Erythroblast (primary cell): ENCODE measurements around the gene GALNT18.

Experiments used
- DNase-seq, 2 experiments: peaks; one replicate each; lab custom pipeline; 2025; lab: John Stamatoyannopoulos, UW
- GATA1 ChIP-seq: IDR thresholded peaks from 2 replicates; pipeline ENCODE4 v1.6.1; 2011; ENCODE audit warnings: low read depth, mild to moderate bottlenecking, control low read depth, low read length, moderate library complexity
- POLR2A ChIP-seq: IDR thresholded peaks from 2 replicates; pipeline ENCODE4 v1.6.1; 2011; ENCODE audit warnings: mild to moderate bottlenecking, low read length

The GALNT18 gene

DNA sequence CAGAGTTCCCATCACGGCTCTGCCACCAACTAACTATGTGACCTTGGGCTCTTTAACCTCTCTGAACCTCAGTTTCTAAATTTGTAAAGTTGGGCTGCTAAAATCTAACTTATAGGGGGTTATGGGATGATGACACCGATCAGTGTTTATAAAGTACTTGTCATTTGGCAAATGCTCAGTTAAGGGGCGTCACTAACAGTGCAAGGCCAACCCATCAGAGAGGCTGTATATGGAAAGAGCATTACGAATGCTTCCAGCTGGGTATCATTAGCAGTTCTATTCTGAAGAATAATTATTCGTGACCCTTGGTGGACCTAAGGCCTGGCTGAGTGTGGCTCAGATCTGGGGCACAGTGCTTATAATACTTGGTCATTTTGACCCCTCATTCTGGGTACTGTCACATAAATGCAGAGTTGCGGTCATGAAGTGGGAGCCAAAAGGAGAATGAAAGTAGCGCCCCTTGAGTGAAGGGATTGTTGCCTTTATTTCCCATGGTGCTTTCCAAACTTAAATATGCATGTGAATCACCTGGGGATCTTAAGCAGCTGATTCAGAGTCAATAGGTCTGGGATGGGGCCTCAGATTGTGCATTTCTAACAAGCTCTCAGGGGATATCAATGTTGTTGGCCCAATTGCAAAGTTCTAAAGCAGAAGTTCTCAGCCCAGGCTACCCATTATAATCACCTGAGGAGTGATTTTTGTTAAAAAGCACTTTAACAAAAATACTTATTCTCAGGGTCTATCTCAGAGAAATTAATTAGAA is 384.6 kb downstream of the GALNT18 start:
- TF ChIP-seq POLR2A (no peak), GATA1 (no peak)
- DNase-seq: no peak

DNA sequence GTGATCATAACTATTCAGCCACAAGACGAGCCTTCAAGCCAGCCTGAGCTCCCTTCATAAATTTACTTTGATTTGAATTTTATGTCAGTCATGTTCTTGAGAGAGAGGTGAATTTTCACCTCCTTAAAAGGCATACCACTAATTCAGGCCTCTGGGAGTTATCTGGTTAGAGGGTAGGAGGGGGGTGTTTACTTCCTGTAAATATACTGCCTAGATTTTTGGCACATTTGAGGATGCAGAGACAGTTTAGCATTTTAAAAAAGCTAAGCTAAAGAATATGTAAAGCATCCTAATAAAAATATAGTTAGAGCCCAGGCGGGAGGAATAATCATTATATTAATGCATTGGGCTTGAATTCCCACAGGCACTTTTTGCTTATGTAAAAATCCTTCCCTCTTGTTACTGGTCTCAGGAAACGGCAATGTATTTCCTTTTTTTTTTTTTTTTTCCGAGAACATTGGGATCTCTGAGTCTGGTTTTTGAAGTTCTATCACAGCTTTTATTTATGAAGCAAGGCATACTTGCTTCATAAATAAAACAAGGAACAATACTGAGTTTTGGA is 385.2 kb downstream of the GALNT18 start:
- TF ChIP-seq POLR2A: no peak
- TF ChIP-seq GATA1: no peak

DNA sequence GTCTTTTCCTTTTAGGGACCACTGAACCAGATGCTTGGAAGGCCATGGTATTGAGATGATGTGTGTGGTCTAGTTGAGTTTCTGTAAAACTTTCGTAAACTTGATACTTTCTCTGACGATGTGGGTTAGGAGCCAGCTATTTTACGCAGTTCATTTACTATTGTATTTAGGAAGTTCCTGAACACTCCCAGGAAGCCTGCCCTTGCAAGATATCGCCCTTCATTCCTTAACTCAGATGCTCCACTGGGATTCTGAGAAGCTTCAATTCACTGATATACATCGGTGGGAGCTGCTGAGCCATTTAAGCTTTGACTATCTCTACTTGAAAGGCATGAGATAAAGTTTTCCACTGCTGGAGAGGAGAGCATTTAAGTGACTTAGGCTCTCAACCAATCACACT is 390.0 kb downstream of the GALNT18 start:
- TF ChIP-seq GATA1: no peak
- TF ChIP-seq POLR2A: no peak
- DNase-seq: no peak

More for the DNA sequence above, 385.2 kb downstream of the GALNT18 start:
- DNase-seq: no peak

DNA sequence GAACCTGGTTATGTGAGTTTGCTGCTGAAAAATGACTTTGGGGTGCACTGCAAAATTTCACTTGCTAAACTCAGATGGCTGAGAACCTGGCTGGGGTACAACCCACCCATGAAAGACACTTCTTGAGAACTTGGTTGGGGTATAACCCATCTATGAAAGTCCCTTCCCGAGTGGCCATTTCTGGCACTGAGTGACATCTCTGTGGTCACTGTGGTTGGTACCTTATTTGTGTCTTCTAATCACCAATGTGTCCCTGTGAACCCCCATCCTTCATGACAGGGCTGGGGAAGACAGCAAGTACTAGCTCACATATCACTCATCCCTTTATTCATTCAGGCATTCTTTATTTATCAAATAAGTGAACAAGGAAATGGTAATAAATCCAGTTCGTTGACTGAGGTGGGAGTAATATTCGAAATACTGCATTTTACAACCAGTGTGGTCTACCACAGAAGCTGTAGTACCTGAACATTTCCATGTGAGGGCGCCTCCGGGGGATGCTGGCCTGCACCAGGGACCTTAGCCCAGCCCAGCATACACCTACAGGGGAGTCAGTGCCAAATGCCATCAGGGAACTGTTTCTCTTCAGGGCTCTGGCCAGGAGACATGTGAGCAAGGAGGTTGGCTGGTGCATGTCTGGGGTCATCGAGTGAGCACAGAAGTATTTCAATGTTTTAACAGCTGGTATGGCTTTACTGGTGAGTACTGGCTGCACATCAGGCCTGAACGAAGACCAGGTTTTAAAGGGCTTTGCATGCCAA is 390.8 kb downstream of the GALNT18 start:
- TF ChIP-seq POLR2A (no peak), GATA1 (no peak)
- peak in 1 of 2 experiments; percentile 12 for DNase-seq

DNA sequence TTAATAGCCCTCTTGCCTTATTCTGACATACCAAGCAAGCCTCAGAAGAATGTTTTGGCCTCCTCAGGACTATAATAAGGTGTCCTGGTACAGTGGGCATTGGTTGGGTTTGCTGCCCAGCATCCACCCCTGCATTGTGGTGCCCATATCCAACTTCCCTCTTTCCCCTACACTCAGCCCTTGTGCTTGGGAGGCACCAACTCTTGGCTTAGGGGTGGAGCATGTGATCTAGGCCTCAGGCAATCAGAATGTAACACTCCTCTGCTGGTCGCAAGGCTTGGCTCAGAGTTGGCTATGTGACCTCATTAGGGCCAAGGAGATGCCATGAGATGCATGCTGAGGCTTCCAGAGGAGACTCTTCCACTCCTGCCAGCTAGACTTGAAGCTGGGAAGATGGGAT is 391.7 kb downstream of the GALNT18 start:
- no peak for DNase-seq
- TF ChIP-seq GATA1: no peak
- TF ChIP-seq POLR2A: no peak

DNA sequence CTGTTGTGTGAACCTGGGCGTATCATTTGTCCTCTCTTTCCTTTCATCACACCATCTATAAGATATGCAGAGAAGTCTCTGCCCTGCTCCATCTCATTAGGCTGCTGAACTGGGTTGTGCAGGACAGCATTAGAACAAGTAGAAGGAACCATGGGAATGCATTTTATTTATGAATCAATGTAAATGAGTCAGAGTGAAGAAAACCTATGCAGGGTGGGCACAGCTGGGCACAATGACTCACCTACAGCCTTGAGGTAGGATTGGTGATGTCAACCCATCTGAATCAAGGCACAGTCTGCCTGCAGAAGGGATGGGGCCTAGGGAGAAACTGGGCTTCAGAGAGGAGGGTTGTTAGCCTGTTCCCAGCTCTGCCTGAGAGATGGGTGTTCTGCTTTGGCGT is 392.2 kb downstream of the GALNT18 start:
- DNase-seq: no peak
- TF ChIP-seq GATA1 (no peak), POLR2A (no peak)

DNA sequence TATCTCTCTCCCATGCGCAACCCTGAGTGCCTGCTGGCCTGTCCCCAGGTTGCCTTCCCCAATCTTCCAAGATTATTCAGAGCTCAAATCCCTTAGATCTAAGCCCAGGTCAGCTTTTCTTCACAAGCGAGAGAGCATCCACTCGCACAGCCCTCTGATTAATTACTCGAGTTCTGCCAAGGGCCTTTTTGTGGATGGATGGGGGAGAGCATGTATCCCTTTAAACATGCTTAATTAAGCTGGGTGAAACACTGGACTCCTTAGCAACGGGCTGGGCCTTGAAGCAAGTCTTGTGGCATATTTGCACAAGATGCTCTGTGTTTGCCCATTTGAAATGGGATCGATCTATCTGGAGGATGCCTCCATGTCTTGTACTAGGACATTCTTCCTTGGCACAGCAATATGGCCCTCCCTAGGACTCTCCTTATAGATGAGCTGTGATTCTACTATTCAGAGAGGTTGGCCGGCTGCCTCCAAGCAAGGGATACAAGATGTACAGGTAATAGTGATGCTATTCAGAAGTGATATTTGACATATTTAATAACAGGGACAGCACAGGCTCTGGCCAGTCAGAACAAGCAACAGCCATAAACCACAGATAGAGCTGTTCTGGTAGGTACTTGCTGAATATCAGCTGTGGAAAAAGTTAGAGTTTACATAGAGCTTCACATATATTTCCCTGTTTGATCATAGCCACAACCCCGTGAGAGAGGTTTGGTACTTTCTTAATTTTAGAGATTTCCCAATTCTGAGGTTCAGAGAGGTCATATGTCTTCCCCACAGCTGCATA is 394.3 kb downstream of the GALNT18 start:
- DNase-seq: no peak
- TF ChIP-seq GATA1: no peak
- no peak for TF ChIP-seq POLR2A
